HEK293 (cell line): ENCODE results near the gene DNAJC5.

Experiments used
- EGR2 ChIP-seq: fragments of 450-650 bp; formaldehyde crosslinking; IDR thresholded peaks from 2 replicates; pipeline ENCODE4 v1.5.1; 2016; ENCODE audit warnings: low read depth, missing biosample characterization, missing genetic modification characterization
- GLIS1 ChIP-seq: fragments of 450-650 bp; formaldehyde crosslinking; IDR thresholded peaks from 2 replicates; pipeline ENCODE4 v1.5.1; 2016; ENCODE audit warnings: missing biosample characterization, missing genetic modification characterization
- KLF17 ChIP-seq: fragments of 450-650 bp; formaldehyde crosslinking; IDR thresholded peaks from 2 replicates; pipeline ENCODE4 v1.5.1; 2016; ENCODE audit warnings: missing biosample characterization, missing genetic modification characterization
- KLF7 ChIP-seq: fragments of 450-650 bp; formaldehyde crosslinking; IDR thresholded peaks from 2 replicates; pipeline ENCODE4 v1.5.1; 2016; ENCODE audit warnings: missing biosample characterization, missing genetic modification characterization, borderline replicate concordance
- MEIS1 ChIP-seq: sonication (generic); formaldehyde crosslinking; IDR thresholded peaks from 2 replicates; pipeline ENCODE4 v1.8.1; 2022; ENCODE audit warnings: missing genetic modification reagents, mild to moderate bottlenecking, borderline replicate concordance
- OVOL3 ChIP-seq: fragments of 450-650 bp; formaldehyde crosslinking; IDR thresholded peaks from 2 replicates; pipeline ENCODE4 v1.5.1; 2016; ENCODE audit warnings: missing biosample characterization, missing genetic modification characterization
- SCRT2 ChIP-seq: fragments of 450-650 bp; formaldehyde crosslinking; IDR thresholded peaks from 2 replicates; pipeline ENCODE4 v1.5.1; 2016; ENCODE audit warnings: missing biosample characterization, missing genetic modification characterization
- SP2 ChIP-seq: fragments of 450-650 bp; formaldehyde crosslinking; IDR thresholded peaks from 2 replicates; pipeline ENCODE4 v1.5.1; 2016; ENCODE audit warnings: missing biosample characterization, missing genetic modification characterization
- TSHZ1 ChIP-seq: fragments of 450-650 bp; formaldehyde crosslinking; IDR thresholded peaks from 2 replicates; pipeline ENCODE4 v1.5.1; 2016; ENCODE audit warnings: missing biosample characterization, missing genetic modification characterization, borderline replicate concordance
- ZFHX2 ChIP-seq: fragments of 450-650 bp; formaldehyde crosslinking; conservative IDR thresholded peaks from 2 replicates; pipeline ENCODE4 v1.5.1; 2016; ENCODE audit warnings: missing biosample characterization, missing genetic modification characterization
- ZNF175 ChIP-seq: fragments of 450-650 bp; formaldehyde crosslinking; IDR thresholded peaks from 2 replicates; pipeline ENCODE4 v1.5.1; 2016; ENCODE audit warnings: missing biosample characterization, missing genetic modification characterization
- ZNF202 ChIP-seq: fragments of 450-650 bp; formaldehyde crosslinking; IDR thresholded peaks from 2 replicates; pipeline ENCODE4 v1.5.1; 2016; ENCODE audit warnings: missing biosample characterization, missing genetic modification characterization, borderline replicate concordance
- ZNF239 ChIP-seq: fragments of 450-650 bp; formaldehyde crosslinking; IDR thresholded peaks from 2 replicates; pipeline ENCODE4 v1.5.1; 2016; ENCODE audit warnings: missing biosample characterization, missing genetic modification characterization
- ZNF274 ChIP-seq, 2 experiments: fragments of 200-500 bp in 1 of 2; fragments of 450-650 bp in 1 of 2; sonication (Bioruptor generic) in 1 of 2; formaldehyde crosslinking in 1 of 2; IDR thresholded peaks; 2 replicates each; pipeline versions ENCODE4 v1.5.1 to v1.6.1; 2014 to 2016; ENCODE audit warnings: borderline replicate concordance in 1 of 2, inconsistent platforms in 1 of 2, low read length in 1 of 2, missing biosample characterization in 1 of 2, missing genetic modification characterization in 1 of 2
- ZNF311 ChIP-seq: fragments of 450-650 bp; formaldehyde crosslinking; IDR thresholded peaks from 2 replicates; pipeline ENCODE4 v1.5.1; 2017; ENCODE audit warnings: missing biosample characterization, missing genetic modification characterization, borderline replicate concordance
- ZNF514 ChIP-seq: fragments of 450-650 bp; formaldehyde crosslinking; IDR thresholded peaks from 2 replicates; pipeline ENCODE4 v1.5.1; 2016; ENCODE audit warnings: missing biosample characterization, missing genetic modification characterization
- ZNF555 ChIP-seq: fragments of 450-650 bp; formaldehyde crosslinking; conservative IDR thresholded peaks from 2 replicates; pipeline ENCODE4 v1.5.1; 2017; ENCODE audit warnings: missing biosample characterization, mild to moderate bottlenecking, missing genetic modification characterization, inconsistent platforms
- ZNF658 ChIP-seq: fragments of 450-650 bp; formaldehyde crosslinking; IDR thresholded peaks from 2 replicates; pipeline ENCODE4; 2016; ENCODE audit warnings: missing biosample characterization, missing genetic modification characterization
- ZNF701 ChIP-seq: fragments of 450-650 bp; formaldehyde crosslinking; IDR thresholded peaks from 2 replicates; pipeline ENCODE4 v1.5.1; 2016; ENCODE audit warnings: missing biosample characterization, missing genetic modification characterization
- ZSCAN16 ChIP-seq: fragments of 450-650 bp; formaldehyde crosslinking; IDR thresholded peaks from 2 replicates; pipeline ENCODE4 v1.5.1; 2016; ENCODE audit warnings: missing biosample characterization, missing genetic modification characterization
- TF ChIP-seq, protein P1 (sequence below): fragments of 450-650 bp; formaldehyde crosslinking; conservative IDR thresholded peaks from 2 replicates; pipeline ENCODE4 v1.5.1; 2016; ENCODE audit warnings: low read depth, missing biosample characterization, missing genetic modification characterization
- TF ChIP-seq, protein P2 (sequence below): fragments of 450-650 bp; formaldehyde crosslinking; IDR thresholded peaks from 2 replicates; pipeline ENCODE4 v1.5.1; 2017; ENCODE audit warnings: missing biosample characterization, mild to moderate bottlenecking, missing genetic modification characterization, moderate library complexity
- TF ChIP-seq, protein P3 (sequence below): fragments of 450-650 bp; formaldehyde crosslinking; IDR thresholded peaks from 2 replicates; pipeline ENCODE4 v1.5.1; 2016; ENCODE audit warnings: missing biosample characterization, missing genetic modification characterization, borderline replicate concordance
- TF ChIP-seq, protein P4 (sequence below): fragments of 450-650 bp; formaldehyde crosslinking; IDR thresholded peaks from 2 replicates; pipeline ENCODE4 v1.5.1; 2017; ENCODE audit warnings: missing biosample characterization, missing genetic modification characterization
- TF ChIP-seq, protein P5 (sequence below): fragments of 450-650 bp; formaldehyde crosslinking; IDR thresholded peaks from 2 replicates; pipeline ENCODE4 v1.5.1; 2017; ENCODE audit warnings: missing biosample characterization, missing genetic modification characterization

DNAJC5 gene

GRCh38 chr20:63952769-63953168 is 57.8 kb downstream of the DNAJC5 start (continued):
- TF ChIP-seq ZFHX2 (tag by site-specific recombination) (0 out of 2 replicates have a peak, but pooled peaks have one; percentile 10), MEIS1 (no peak), KLF17 (peak; percentile 78), SCRT2 (tag by site-specific recombination) (peak; percentile 65), ZNF658 (tag by site-specific recombination) (no peak), ZNF514 (tag by site-specific recombination) (no peak), ZNF701 (no peak), ZNF311 (no peak), KLF7 (tag by site-specific recombination) (0 out of 2 replicates have a peak, but pooled peaks have one; percentile 15), ZNF555 (tag by site-specific recombination) (no peak), ZNF202 (tag by site-specific recombination) (no peak), OVOL3 (no peak), TSHZ1 (tag by site-specific recombination) (no peak), ZNF239 (tag by site-specific recombination) (no peak), SP2 (tag by site-specific recombination) (no peak), ZNF274 (IDR thresholded peaks at IDR 0.05; ENCODE audit: low read length) (no peak), ZNF274 (tag by site-specific recombination; IDR thresholded peaks at IDR 0.05; ENCODE audit: borderline replicate concordance) (no peak), ZNF175 (tag by site-specific recombination) (no peak), GLIS1 (peak; percentile 72), EGR2 (tag by site-specific recombination) (0 out of 2 replicates have a peak, but pooled peaks have one; percentile 6), ZSCAN16 (tag by site-specific recombination) (no peak)
- TF ChIP-seq, protein P1, sequence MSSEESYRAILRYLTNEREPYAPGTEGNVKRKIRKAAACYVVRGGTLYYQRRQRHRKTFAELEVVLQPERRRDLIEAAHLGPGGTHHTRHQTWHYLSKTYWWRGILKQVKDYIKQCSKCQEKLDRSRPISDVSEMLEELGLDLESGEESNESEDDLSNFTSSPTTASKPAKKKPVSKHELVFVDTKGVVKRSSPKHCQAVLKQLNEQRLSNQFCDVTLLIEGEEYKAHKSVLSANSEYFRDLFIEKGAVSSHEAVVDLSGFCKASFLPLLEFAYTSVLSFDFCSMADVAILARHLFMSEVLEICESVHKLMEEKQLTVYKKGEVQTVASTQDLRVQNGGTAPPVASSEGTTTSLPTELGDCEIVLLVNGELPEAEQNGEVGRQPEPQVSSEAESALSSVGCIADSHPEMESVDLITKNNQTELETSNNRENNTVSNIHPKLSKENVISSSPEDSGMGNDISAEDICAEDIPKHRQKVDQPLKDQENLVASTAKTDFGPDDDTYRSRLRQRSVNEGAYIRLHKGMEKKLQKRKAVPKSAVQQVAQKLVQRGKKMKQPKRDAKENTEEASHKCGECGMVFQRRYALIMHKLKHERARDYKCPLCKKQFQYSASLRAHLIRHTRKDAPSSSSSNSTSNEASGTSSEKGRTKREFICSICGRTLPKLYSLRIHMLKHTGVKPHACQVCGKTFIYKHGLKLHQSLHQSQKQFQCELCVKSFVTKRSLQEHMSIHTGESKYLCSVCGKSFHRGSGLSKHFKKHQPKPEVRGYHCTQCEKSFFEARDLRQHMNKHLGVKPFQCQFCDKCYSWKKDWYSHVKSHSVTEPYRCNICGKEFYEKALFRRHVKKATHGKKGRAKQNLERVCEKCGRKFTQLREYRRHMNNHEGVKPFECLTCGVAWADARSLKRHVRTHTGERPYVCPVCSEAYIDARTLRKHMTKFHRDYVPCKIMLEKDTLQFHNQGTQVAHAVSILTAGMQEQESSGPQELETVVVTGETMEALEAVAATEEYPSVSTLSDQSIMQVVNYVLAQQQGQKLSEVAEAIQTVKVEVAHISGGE (tag by site-specific recombination) = no peak
- TF ChIP-seq, protein P2, sequence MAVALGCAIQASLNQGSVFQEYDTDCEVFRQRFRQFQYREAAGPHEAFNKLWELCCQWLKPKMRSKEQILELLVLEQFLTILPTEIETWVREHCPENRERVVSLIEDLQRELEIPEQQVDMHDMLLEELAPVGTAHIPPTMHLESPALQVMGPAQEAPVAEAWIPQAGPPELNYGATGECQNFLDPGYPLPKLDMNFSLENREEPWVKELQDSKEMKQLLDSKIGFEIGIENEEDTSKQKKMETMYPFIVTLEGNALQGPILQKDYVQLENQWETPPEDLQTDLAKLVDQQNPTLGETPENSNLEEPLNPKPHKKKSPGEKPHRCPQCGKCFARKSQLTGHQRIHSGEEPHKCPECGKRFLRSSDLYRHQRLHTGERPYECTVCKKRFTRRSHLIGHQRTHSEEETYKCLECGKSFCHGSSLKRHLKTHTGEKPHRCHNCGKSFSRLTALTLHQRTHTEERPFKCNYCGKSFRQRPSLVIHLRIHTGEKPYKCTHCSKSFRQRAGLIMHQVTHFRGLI (tag by site-specific recombination) = no peak
- TF ChIP-seq, protein P3, sequence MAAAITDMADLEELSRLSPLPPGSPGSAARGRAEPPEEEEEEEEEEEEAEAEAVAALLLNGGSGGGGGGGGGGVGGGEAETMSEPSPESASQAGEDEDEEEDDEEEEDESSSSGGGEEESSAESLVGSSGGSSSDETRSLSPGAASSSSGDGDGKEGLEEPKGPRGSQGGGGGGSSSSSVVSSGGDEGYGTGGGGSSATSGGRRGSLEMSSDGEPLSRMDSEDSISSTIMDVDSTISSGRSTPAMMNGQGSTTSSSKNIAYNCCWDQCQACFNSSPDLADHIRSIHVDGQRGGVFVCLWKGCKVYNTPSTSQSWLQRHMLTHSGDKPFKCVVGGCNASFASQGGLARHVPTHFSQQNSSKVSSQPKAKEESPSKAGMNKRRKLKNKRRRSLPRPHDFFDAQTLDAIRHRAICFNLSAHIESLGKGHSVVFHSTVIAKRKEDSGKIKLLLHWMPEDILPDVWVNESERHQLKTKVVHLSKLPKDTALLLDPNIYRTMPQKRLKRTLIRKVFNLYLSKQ (tag by site-specific recombination) = no peak
- TF ChIP-seq, protein P4, sequence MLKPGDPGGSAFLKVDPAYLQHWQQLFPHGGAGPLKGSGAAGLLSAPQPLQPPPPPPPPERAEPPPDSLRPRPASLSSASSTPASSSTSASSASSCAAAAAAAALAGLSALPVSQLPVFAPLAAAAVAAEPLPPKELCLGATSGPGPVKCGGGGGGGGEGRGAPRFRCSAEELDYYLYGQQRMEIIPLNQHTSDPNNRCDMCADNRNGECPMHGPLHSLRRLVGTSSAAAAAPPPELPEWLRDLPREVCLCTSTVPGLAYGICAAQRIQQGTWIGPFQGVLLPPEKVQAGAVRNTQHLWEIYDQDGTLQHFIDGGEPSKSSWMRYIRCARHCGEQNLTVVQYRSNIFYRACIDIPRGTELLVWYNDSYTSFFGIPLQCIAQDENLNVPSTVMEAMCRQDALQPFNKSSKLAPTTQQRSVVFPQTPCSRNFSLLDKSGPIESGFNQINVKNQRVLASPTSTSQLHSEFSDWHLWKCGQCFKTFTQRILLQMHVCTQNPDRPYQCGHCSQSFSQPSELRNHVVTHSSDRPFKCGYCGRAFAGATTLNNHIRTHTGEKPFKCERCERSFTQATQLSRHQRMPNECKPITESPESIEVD (tag by site-specific recombination) = no peak
- TF ChIP-seq, protein P5, sequence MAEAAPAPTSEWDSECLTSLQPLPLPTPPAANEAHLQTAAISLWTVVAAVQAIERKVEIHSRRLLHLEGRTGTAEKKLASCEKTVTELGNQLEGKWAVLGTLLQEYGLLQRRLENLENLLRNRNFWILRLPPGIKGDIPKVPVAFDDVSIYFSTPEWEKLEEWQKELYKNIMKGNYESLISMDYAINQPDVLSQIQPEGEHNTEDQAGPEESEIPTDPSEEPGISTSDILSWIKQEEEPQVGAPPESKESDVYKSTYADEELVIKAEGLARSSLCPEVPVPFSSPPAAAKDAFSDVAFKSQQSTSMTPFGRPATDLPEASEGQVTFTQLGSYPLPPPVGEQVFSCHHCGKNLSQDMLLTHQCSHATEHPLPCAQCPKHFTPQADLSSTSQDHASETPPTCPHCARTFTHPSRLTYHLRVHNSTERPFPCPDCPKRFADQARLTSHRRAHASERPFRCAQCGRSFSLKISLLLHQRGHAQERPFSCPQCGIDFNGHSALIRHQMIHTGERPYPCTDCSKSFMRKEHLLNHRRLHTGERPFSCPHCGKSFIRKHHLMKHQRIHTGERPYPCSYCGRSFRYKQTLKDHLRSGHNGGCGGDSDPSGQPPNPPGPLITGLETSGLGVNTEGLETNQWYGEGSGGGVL (tag by site-specific recombination) = no peak
